ENCODE data around the gene GZMB. TPM values are rescaled to one million over a fixed set of nuclear protein-coding genes. Genes with fewer than 3 reads are reported as not detected.
"Not testable (repeated sequence)": the region's sequence is repeated elsewhere in the genome, so short reads cannot be mapped to it uniquely, and the experiment has no call there.

Gene GZMB
- total RNA-seq, 2 experiments from 2014 or later = 811 to 864 TPM

DNA sequence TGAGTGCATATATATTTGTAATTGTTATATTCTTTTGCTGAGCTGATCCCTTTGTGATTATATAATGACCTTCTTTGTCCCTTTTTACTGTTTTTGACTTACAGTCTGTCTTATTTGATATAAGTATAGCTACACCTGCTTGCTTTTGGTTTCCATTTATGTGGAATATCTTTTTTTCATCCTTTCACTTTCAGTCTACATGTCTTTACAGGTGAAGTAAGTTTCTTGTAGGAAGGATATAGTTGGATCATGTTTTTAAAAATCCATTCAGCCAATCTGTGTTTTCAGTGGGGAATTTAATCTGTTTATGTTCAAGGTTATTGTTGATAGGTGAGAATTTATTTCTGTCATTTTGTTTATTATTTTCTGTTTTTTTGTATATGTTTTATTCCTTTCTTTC is 36.6 kb downstream of the GZMB start:
- intact Hi-C loops (cut with micrococcal nuclease) = no loop called here
- CTCF ChIA-PET = interaction anchor here (0.7 kb wide), 1 partner anchor 264 kb away, joined by 3 read pairs; no protein-coding TSS in a partner anchor
- peaks cover 5% of the 10 kb centered on the region for H3K36me3 Mint-ChIP-seq (ENCODE audit: low read depth)

DNA sequence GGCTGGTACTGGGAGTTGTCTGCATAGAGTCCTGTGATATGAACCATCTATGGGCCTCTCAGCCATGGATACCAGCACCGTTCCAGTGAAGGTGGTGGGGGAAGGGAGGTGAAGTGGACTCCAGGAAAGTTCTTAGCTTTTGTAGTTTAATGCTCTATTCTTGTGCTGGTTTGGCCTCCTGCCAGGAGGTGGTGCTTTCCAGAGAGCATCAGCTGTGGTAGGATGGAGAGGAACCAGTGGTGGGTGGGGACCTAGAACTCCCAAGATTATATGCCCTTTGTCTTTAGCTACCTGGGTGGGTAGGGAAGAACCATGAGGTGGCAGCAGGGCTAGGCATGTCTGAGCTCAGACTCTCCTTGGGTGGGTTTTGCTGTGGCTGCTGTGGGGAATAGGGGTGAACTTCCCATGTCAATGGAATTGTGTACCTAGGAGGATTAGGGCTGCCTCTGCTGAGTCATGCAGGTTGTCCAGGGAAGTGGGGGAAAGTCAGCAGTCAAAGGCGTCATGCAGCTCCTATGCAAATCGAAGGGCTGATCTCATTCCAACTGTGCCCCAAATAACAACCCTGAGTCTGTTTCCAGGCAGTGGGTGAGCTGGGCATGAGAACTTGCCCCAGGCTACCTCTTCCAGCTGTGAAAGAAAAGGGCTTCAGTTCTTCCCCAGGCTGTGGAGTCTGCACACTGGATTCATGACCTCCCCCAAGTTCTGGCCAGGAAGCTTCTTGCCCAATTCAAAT is 38.7 kb downstream of the GZMB start:
- CTCF ChIA-PET = interaction anchor here (0.7 to 2.0 kb wide), 2 partner anchors 10 to 159 kb away, joined by 3 to 8 read pairs; no protein-coding TSS in a partner anchor
- peaks cover 28% of the 10 kb centered on the region for H3K9me3 Mint-ChIP-seq

More for the DNA sequence above, 36.6 kb downstream of the GZMB start:
- no peak for DNase-seq
- Mint-ChIP-seq H3K9me3 (peaks cover 28% of the 10 kb centered on the region), H3K27me3 (ENCODE audit: low read depth) (peaks cover 4% of the 10 kb centered on the region), H3K4me3 (no peak overlapping the region), H3K4me1 (ENCODE audit: low read depth) (peaks cover 9% of the 10 kb centered on the region), H3K27ac (no peak overlapping the region)

DNA sequence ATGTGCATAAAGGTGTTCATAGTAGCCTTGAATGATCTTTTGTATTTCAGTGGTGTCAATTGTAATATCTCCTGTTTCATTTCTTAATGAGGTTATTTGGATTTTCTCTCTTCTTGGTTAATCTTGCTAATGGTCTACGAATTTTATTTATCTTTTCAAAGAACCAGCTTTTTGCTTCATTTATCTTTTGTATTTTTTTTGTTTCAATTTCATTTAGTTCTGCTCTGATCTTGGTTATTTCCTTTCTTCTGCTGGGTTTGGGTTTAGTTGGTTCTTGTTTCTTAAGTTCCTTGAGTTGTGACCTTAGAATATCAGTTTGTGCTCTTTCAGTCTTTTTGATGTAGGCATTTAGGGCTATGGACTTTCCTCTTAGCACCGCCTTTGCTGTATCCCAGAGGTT is 43.0 kb downstream of the GZMB start:
- CTCF ChIA-PET; DNase-seq; H3K36me3 Mint-ChIP-seq (ENCODE audit: low read depth); H3K27ac Mint-ChIP-seq; intact Hi-C loops (cut with micrococcal nuclease); H3K4me3 Mint-ChIP-seq; H3K4me1 Mint-ChIP-seq (ENCODE audit: low read depth); H3K27me3 Mint-ChIP-seq (ENCODE audit: low read depth): not testable (repeated sequence)
- peaks cover 17% of the 10 kb centered on the region for H3K9me3 Mint-ChIP-seq

More for the DNA sequence above, 38.7 kb downstream of the GZMB start:
- peaks cover 5% of the 10 kb centered on the region for H3K36me3 Mint-ChIP-seq (ENCODE audit: low read depth)
- DNase-seq = no peak
- H3K4me3 Mint-ChIP-seq = no peak overlapping the region
- H3K27ac Mint-ChIP-seq = no peak overlapping the region
- intact Hi-C loops (cut with micrococcal nuclease) = no loop called here
- H3K4me1 Mint-ChIP-seq (ENCODE audit: low read depth) = peaks cover 9% of the 10 kb centered on the region
- peaks cover 4% of the 10 kb centered on the region for H3K27me3 Mint-ChIP-seq (ENCODE audit: low read depth)

DNA sequence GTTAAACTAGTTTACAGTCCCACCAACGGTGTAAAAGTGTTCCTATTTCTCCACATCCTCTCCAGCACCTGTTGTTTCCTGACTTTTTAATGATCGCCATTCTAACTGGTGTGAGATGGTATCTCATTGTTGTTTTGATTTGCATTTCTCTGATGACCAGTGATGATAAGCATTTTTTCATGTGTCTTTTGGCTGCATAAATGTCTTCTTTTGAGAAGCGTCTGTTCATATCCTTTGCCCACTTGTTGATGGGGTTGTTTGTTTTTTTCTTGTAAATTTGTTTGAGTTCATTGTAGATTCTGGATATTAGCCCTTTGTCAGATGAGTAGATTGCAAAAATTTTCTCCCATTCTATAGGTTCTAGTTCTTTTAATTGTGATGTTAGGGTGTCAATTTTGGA is 49.6 kb downstream of the GZMB start:
- H3K27ac Mint-ChIP-seq; H3K4me1 Mint-ChIP-seq (ENCODE audit: low read depth); H3K36me3 Mint-ChIP-seq (ENCODE audit: low read depth); intact Hi-C loops (cut with micrococcal nuclease); DNase-seq; CTCF ChIA-PET; H3K27me3 Mint-ChIP-seq (ENCODE audit: low read depth); H3K4me3 Mint-ChIP-seq: not testable (repeated sequence)
- peaks cover 13% of the 10 kb centered on the region for H3K9me3 Mint-ChIP-seq

Other genes with a start within 250 kb of the GZMB start
- gene NYNRIN, start 235.2 kb downstream of the GZMB start, total RNA-seq = under 1 TPM in 1 of 2 experiments, not detected in 1; 0.02 TPM
- gene CBLN3, start 204.5 kb downstream of the GZMB start, total RNA-seq = 1 to 10 TPM; 7.7 to 8.6 TPM
- gene KHNYN, start 204.2 kb downstream of the GZMB start, total RNA-seq = 10 to 100 TPM; 59.8 to 62.5 TPM
- gene SDR39U1, start 191.4 kb downstream of the GZMB start, total RNA-seq = 10 to 100 TPM; 70.5 to 72.4 TPM
- 1 to 10 TPM; 1.2 to 2.1 TPM for gene CMA1, start 125.9 kb downstream of the GZMB start, total RNA-seq
- under 1 TPM; 0.31 to 0.35 TPM for gene CTSG, start 57.9 kb downstream of the GZMB start, total RNA-seq
- 10 to 100 TPM; 81.3 to 86.1 TPM for gene GZMH, start 24.5 kb downstream of the GZMB start, total RNA-seq